H1 (cell line): Measurements from ENCODE around the gene CDKN2AIP. TPM values are rescaled to one million over a fixed set of nuclear protein-coding genes. Genes with fewer than 3 reads are reported as not detected.
"Not testable (repeated sequence)": the region's sequence is repeated elsewhere in the genome, so short reads cannot be mapped to it uniquely, and the experiment has no call there.

Source experiments
- CTCF ChIA-PET: fragments of 300-600 bp; sonication (Branson Sonifier 250); formaldehyde crosslinking; loops from one replicate; lab custom pipeline; 2021; ENCODE audit not compliant: partially characterized antibody; lab: Charles Lee
- POLR2A ChIA-PET: fragments of 300-600 bp; sonication (Branson Sonifier 250); formaldehyde crosslinking; loops from one replicate; lab custom pipeline; 2021; ENCODE audit warnings: inconsistent platforms; ENCODE audit not compliant: partially characterized antibody; lab: Charles Lee
- DNase-seq, 2 experiments: peaks; one replicate each; pipeline versions ENCODE4 v3.0.0 to v3.0.0-alpha.2; 2010 to 2022; ENCODE audit warnings: low spot score in 2 of 2, low read depth in 1 of 2, mixed read lengths in 1 of 2
- FAIRE-seq: peaks from 2 replicates; lab custom pipeline; 2011; peaks lifted over from hg19 to GRCh38; lab: Jason Lieb, UNC
- H2AFZ ChIP-seq: 2 replicates; pipeline ENCODE4 v1.8.1; 2012; ENCODE audit warnings: low read length, inconsistent platforms
- H2AK5ac ChIP-seq: 2 replicates; pipeline ENCODE4 v1.6.1; 2013; ENCODE audit warnings: low read depth, low read length
- H2BK120ac ChIP-seq: replicated peaks from 2 replicates; pipeline ENCODE3; 2013; ENCODE audit warnings: low read depth, low read length, inconsistent platforms
- H2BK12ac ChIP-seq: 2 replicates; pipeline ENCODE4 v1.6.1; 2013; ENCODE audit warnings: low read depth, low read length
- H2BK15ac ChIP-seq: 2 replicates; pipeline ENCODE4 v1.6.1; 2013; ENCODE audit warnings: low read length
- H2BK20ac ChIP-seq: 2 replicates; pipeline ENCODE4 v1.6.1; 2013; ENCODE audit warnings: low read length
- H2BK5ac ChIP-seq: 2 replicates; pipeline ENCODE4 v1.6.1; 2013; ENCODE audit warnings: low read depth, low read length
- H3K14ac ChIP-seq: 2 replicates; pipeline ENCODE4 v1.6.1; 2013; ENCODE audit warnings: inconsistent platforms; ENCODE audit not compliant: insufficient read length
- H3K18ac ChIP-seq: 2 replicates; pipeline ENCODE4 v1.6.1; 2013; ENCODE audit warnings: low read length; ENCODE audit errors: extremely low read depth
- H3K23ac ChIP-seq: 2 replicates; pipeline ENCODE4 v1.6.1; 2013; ENCODE audit warnings: inconsistent platforms; ENCODE audit not compliant: insufficient read length
- H3K23me2 ChIP-seq: 2 replicates; pipeline ENCODE4 v1.6.1; 2013; ENCODE audit warnings: low read depth, low read length
- H3K27ac ChIP-seq: 2 replicates; pipeline ENCODE4 v1.6.1; 2011; ENCODE audit warnings: low read depth, low read length, inconsistent platforms
- H3K27me3 ChIP-seq, 4 experiments: replicated peaks in 1 of 4; 1 replicate in 1 of 4; 2 replicates in 3 of 4; pipeline versions ENCODE4 v1.6.1 to v1.8.1; 2011 to 2013; ENCODE audit warnings: low read length in 3 of 4, mild to moderate bottlenecking in 3 of 4, inconsistent platforms in 2 of 4, mixed read lengths in 2 of 4, moderate library complexity in 1 of 4; ENCODE audit not compliant: control insufficient read depth in 3 of 4, insufficient read depth in 3 of 4; ENCODE audit errors: extremely low read depth in 1 of 4
- H3K36me3 ChIP-seq, 4 experiments: 2 replicates each; pipeline versions ENCODE4 v1.6.1 to v1.8.1; 2011 to 2013; ENCODE audit warnings: mild to moderate bottlenecking in 4 of 4, low read length in 3 of 4, moderate library complexity in 2 of 4, control low read depth in 1 of 4, inconsistent platforms in 1 of 4; ENCODE audit not compliant: insufficient read depth in 4 of 4, control insufficient read depth in 2 of 4
- H3K4ac ChIP-seq: replicated peaks from 2 replicates; pipeline ENCODE3; 2013; ENCODE audit warnings: low read length, low read depth, mixed read lengths, inconsistent platforms; ENCODE audit not compliant: insufficient read length
- H3K4me1 ChIP-seq, 4 experiments: replicated peaks in 1 of 4; 1 replicate in 1 of 4; 2 replicates in 3 of 4; pipeline versions ENCODE4 v1.6.1 to v1.8.1; 2011 to 2013; ENCODE audit warnings: low read length in 3 of 4, inconsistent platforms in 2 of 4, mixed read lengths in 1 of 4; ENCODE audit not compliant: insufficient read depth in 4 of 4, control insufficient read depth in 3 of 4
- H3K4me2 ChIP-seq, 2 experiments: 2 replicates each; pipeline versions ENCODE4 v1.6.1 to v1.8.1; 2011 to 2013; ENCODE audit warnings: low read depth in 2 of 2, low read length in 2 of 2, control low read depth in 1 of 2, inconsistent platforms in 1 of 2, mild to moderate bottlenecking in 1 of 2; ENCODE audit not compliant: insufficient read depth in 1 of 2
- H3K4me3 ChIP-seq, 4 experiments: fragments of 200-600, 300-600 bp in 1 of 4; sonication (generic), shearing (Covaris generic), sonication (Bioruptor Twin) in 1 of 4; 2 replicates each; pipeline versions ENCODE4 v1.5.1 to v1.8.1; 2011 to 2016; ENCODE audit warnings: low read length in 4 of 4, low read depth in 3 of 4, control low read depth in 2 of 4, inconsistent platforms in 2 of 4, mild to moderate bottlenecking in 2 of 4, mixed read lengths in 1 of 4, moderate library complexity in 1 of 4; ENCODE audit not compliant: insufficient read depth in 2 of 4; ENCODE audit errors: extremely low read depth in 1 of 4
- H3K56ac ChIP-seq: replicated peaks from 2 replicates; pipeline ENCODE3; 2013; ENCODE audit warnings: low read depth, mild to moderate bottlenecking, mixed read lengths, low read length, inconsistent platforms; ENCODE audit not compliant: insufficient read length
- H3K79me1 ChIP-seq: 2 replicates; pipeline ENCODE4 v1.6.1; 2013; ENCODE audit warnings: low read depth, low read length, control low read depth
- H3K79me2 ChIP-seq, 2 experiments: 2 replicates each; pipeline versions ENCODE4 v1.6.1 to v1.8.1; 2012 to 2013; ENCODE audit warnings: low read length in 2 of 2, mild to moderate bottlenecking in 2 of 2, inconsistent platforms in 1 of 2; ENCODE audit not compliant: insufficient read depth in 2 of 2, control insufficient read depth in 1 of 2
- H3K9ac ChIP-seq, 4 experiments: replicated peaks in 1 of 4; 1 replicate in 1 of 4; 2 replicates in 3 of 4; pipeline versions ENCODE4 v1.6.1 to v1.8.1; 2011 to 2013; ENCODE audit warnings: low read depth in 3 of 4, low read length in 3 of 4, control low read depth in 2 of 4, mild to moderate bottlenecking in 2 of 4, moderate library complexity in 2 of 4, inconsistent platforms in 1 of 4; ENCODE audit errors: extremely low read depth in 1 of 4
- H3K9me3 ChIP-seq, 2 experiments: 2 replicates each; pipeline versions ENCODE4 v1.6.1 to v1.8.1; 2012 to 2013; ENCODE audit warnings: mild to moderate bottlenecking in 2 of 2, moderate library complexity in 2 of 2, control low read depth in 1 of 2, inconsistent platforms in 1 of 2, low read depth in 1 of 2, low read length in 1 of 2, mixed read lengths in 1 of 2; ENCODE audit not compliant: insufficient read depth in 2 of 2
- H4K20me1 ChIP-seq, 2 experiments: replicated peaks in 1 of 2; 2 replicates each; pipeline versions ENCODE3 to v1.8.1; 2011 to 2013; ENCODE audit warnings: inconsistent platforms in 2 of 2, low read length in 2 of 2, mild to moderate bottlenecking in 1 of 2; ENCODE audit not compliant: insufficient read depth in 2 of 2, control insufficient read depth in 1 of 2
- H4K5ac ChIP-seq: 2 replicates; pipeline ENCODE4 v1.6.1; 2013; ENCODE audit warnings: low read length, low read depth, mixed read lengths, inconsistent platforms; ENCODE audit not compliant: insufficient read length
- H4K8ac ChIP-seq: 2 replicates; pipeline ENCODE4 v1.8.0; 2013; ENCODE audit warnings: mild to moderate bottlenecking, moderate library complexity, low read length, inconsistent platforms; ENCODE audit not compliant: insufficient read depth; ENCODE audit errors: extremely low read depth
- H4K91ac ChIP-seq: replicated peaks from 2 replicates; pipeline ENCODE3; 2013; ENCODE audit warnings: low read length, mixed read lengths, inconsistent platforms; ENCODE audit not compliant: insufficient read length
- WGBS, 2 experiments: shearing (Covaris generic) in 1 of 2; methylation state at CpG; one replicate each; pipeline versions ENCODE4 v1.1.6 to v1.1.7; 2013 to 2015; ENCODE audit warnings: low lambda C conversion rate in 2 of 2, mixed read lengths in 2 of 2, inconsistent platforms in 1 of 2, low coverage in 1 of 2, missing lambda C conversion rate in 1 of 2; ENCODE audit not compliant: insufficient replicate concordance in 2 of 2, insufficient coverage in 1 of 2, insufficient read length in 1 of 2; ENCODE audit errors: extremely low coverage in 1 of 2, missing lambda C conversion rate in 1 of 2; 5-methylcytosine and 5-hydroxymethylcytosine counted together
- polyA plus RNA-seq, 7 experiments: library from polyadenylated mRNA; depleted of rRNA in 3 of 7; stranded (reverse) in 5 of 7; unstranded in 2 of 7; fragments of >200 nt in 5 of 7; fragments of 200-250 nt in 2 of 7; gene quantifications; 1 replicate in 5 of 7; 2 replicates in 1 of 7; 4 replicates in 1 of 7; pipeline versions ENCODE4 v1.2.1 to v1.2.3, GENCODE V29; 2011 to 2013; ENCODE audit warnings: missing spikeins in 2 of 7, mixed read lengths in 2 of 7
- total RNA-seq: library from RNA; stranded (reverse); fragmentation: NEBNext Ultra II Directional; extraction: Animal tissue kit (Norgen Biotek cat#: 25700); gene quantifications from 2 replicates; pipeline ENCODE4 v1.2.1, GENCODE V29; 2021

The CDKN2AIP gene
- total and polyA plus RNA-seq, 2 of the 8 experiments (the other 6 are each of a cell fraction or from before 2014, with no cell fraction given), result 6.0 to 14.0 TPM

GRCh38 chr4:183433183-183433582, 11.3 kb upstream of the CDKN2AIP start:
- H3K18ac ChIP-seq, H2BK5ac ChIP-seq, H3K79me2 ChIP-seq, H2AK5ac ChIP-seq, H2BK120ac ChIP-seq, H3K23me2 ChIP-seq, FAIRE-seq, H2AFZ ChIP-seq, H2BK12ac ChIP-seq, H4K20me1 ChIP-seq, H3K14ac ChIP-seq, H3K27me3 ChIP-seq, H2BK20ac ChIP-seq, H3K36me3 ChIP-seq, H2BK15ac ChIP-seq, H4K91ac ChIP-seq, H3K9me3 ChIP-seq, DNase-seq, H3K27ac ChIP-seq, H3K4me3 ChIP-seq, H3K4me2 ChIP-seq, H3K4ac ChIP-seq, H4K5ac ChIP-seq, H3K56ac ChIP-seq, H3K23ac ChIP-seq, H3K9ac ChIP-seq, H3K4me1 ChIP-seq, CTCF ChIA-PET, H3K79me1 ChIP-seq, H4K8ac ChIP-seq: not testable (repeated sequence)
- WGBS, 2 experiments, result 78% methylated on average over 10 of the region's 27 CpGs; no CpG with 5 or more reads in 1 of the 2 experiments
- POLR2A ChIA-PET, result interaction anchor here (2.0 kb wide), 1 partner anchor 10 kb away, joined by 9 read pairs; no protein-coding TSS in a partner anchor
